Smooth muscle cell (in vitro differentiated cells): ENCODE measurements around the gene SMOC2. TPM values are rescaled to one million over a fixed set of nuclear protein-coding genes. Genes with fewer than 3 reads are reported as not detected.

Source experiments
- DNase-seq: peaks from one replicate; lab custom pipeline; 2025; ENCODE audit not compliant: unreplicated experiment; lab: John Stamatoyannopoulos, UW
- H2AFZ ChIP-seq: fragments of 200-600 bp; sonication (generic); 2 replicates; pipeline ENCODE4 v1.6.0; 2016; ENCODE audit warnings: antibody characterized with exemption, low read depth, mild to moderate bottlenecking
- H3F3A ChIP-seq: fragments of 200-600 bp; sonication (generic); 2 replicates; pipeline ENCODE4 v1.6.0; 2017; ENCODE audit warnings: antibody characterized with exemption, low read depth
- H3K27ac ChIP-seq: fragments of 200-600 bp; sonication (generic); 2 replicates; pipeline ENCODE4 v1.5.1; 2016; ENCODE audit warnings: low read depth, mild to moderate bottlenecking
- H3K27me3 ChIP-seq: fragments of 200-600 bp; sonication (generic); 2 replicates; pipeline ENCODE4 v1.6.1; 2016; ENCODE audit warnings: low read depth, mild to moderate bottlenecking
- H3K36me3 ChIP-seq: fragments of 200-600 bp; sonication (generic); 2 replicates; pipeline ENCODE4 v1.5.1; 2016; ENCODE audit warnings: low read depth
- H3K4me1 ChIP-seq: fragments of 200-600 bp; sonication (generic); 2 replicates; pipeline ENCODE4 v1.5.1; 2016; ENCODE audit warnings: low read depth
- H3K4me2 ChIP-seq: fragments of 200-600 bp; sonication (generic); 2 replicates; pipeline ENCODE4 v1.6.0; 2016; ENCODE audit warnings: mild to moderate bottlenecking
- H3K4me3 ChIP-seq: fragments of 200-600 bp; sonication (generic); 2 replicates; pipeline ENCODE4 v1.5.1; 2016; ENCODE audit warnings: mild to moderate bottlenecking
- H3K79me2 ChIP-seq: fragments of 200-600 bp; sonication (generic); 2 replicates; pipeline ENCODE4 v1.6.0; 2016; ENCODE audit warnings: low read depth, mild to moderate bottlenecking
- H3K9ac ChIP-seq: fragments of 200-600 bp; sonication (generic); 2 replicates; pipeline ENCODE4 v1.6.0; 2016; ENCODE audit warnings: low read depth
- H3K9me3 ChIP-seq: fragments of 200-600 bp; sonication (generic); replicated peaks from 2 replicates; pipeline ENCODE4 v1.5.1; 2016; ENCODE audit warnings: low read depth
- H4K20me1 ChIP-seq: fragments of 200-600 bp; sonication (generic); 2 replicates; pipeline ENCODE4 v1.6.0; 2016; ENCODE audit warnings: low read depth
- WGBS: methylation state at CpG from one replicate; pipeline ENCODE4 v1.1.7; 2016; ENCODE audit warnings: low lambda C conversion rate; 5-methylcytosine and 5-hydroxymethylcytosine counted together
- polyA plus RNA-seq: library from polyadenylated mRNA; unstranded; fragments of >200 nt; fragmentation: Nextera tagmentation; extraction: Ambion mirVana; gene quantifications from 2 replicates; pipeline ENCODE4 v1.2.1, GENCODE V29; 2016
- total RNA-seq: library from RNA; depleted of rRNA; stranded (reverse); fragments of >200 nt; gene quantifications from 2 replicates; pipeline ENCODE4 v1.2.3, GENCODE V29; 2014
- TF ChIP-seq, protein P1 (sequence below): fragments of 200-600 bp; sonication (generic); IDR thresholded peaks from 2 replicates; pipeline ENCODE4 v1.5.1; 2017; ENCODE audit warnings: borderline replicate concordance, mild to moderate bottlenecking, antibody characterized with exemption; ENCODE audit not compliant: insufficient read depth, poor library complexity, severe bottlenecking

The SMOC2 gene
- total and polyA plus RNA-seq, 2 experiments from 2014 or later: 0.63 to 1.2 TPM

DNA sequence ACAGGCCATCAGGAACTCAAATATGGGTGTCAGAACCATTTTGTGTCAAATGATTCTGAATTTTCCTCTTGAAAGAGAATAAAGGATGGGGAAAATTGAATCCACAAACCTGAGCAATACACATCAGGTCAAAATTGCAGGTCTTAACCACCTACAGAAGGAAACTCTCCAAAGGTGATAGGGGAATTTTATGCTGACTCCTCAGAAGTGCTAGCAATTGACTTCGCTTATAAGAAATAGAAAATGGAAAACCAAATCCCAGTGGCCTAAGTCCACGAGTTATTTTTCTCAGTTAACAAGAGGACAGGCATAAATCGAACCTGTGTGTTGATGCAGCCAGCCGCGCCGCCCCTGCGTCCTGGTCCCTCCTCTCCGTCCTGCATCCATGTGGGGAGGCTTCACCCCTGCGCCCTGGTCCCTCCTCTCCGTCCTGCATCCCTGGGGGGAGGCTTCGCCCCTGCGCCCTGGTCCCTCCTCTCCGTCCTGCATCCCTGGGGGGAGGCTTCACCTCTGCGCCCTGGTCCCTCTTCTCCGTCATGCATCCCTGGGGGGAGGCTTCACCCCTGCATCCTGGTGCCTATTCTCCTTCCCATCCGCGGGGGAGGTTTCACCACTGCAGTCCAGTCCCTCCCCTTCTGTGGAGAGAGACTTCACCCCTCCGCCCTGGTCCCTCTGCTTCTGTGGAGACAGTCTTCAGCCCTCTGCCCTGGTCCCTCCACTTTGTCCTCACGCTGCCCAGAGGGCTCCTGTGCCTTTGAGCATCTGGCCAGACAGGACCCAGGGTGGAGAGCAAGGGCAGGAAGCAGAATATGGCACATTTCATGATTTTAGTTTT, 230.3 kb downstream of the SMOC2 start:
- WGBS: 95% methylated on average over 17 of the region's 19 CpGs

DNA sequence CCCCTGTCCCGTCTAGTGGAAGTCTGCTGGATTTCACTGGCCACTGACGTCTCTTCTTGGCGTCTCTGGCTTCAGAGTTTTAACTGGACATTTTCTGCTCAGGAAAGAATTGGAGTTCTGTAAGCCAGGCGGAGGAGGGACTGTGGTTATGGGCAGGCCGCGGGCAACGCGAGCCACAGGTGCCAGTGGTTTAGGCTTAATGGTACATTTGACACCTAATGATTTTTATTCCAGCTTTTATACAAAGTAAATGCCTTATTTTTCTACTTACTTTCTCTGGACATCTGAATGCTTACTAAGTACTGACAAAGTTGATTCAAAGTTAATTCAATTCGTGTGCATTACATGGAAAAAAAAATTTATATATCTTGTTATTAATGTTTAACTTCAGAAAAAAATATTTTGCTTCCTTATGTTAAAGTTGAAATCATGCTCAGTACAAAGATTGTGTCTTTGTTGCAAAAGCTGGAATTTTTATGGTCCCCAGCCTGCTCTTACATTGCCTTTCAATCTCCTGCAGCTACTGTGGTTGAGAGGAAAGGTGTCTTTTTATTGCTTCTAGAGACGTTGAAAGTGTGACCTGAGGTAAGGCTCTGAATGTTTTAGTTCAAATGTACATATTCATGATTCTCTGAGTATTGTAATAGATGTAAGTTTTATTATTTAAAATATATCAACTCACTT, 231.0 kb downstream of the SMOC2 start:
- DNase-seq: no peak
- H3K9me3 ChIP-seq: no peaks in the 10 kb centered on the region
- no peak overlapping the region for H3K4me3 ChIP-seq
- no peaks in the 10 kb centered on the region for H3K4me1 ChIP-seq
- WGBS: 83% methylated on average over 10 of the region's 10 CpGs
- H3K4me2 ChIP-seq: no peak overlapping the region
- H3F3A ChIP-seq: no peaks in the 10 kb centered on the region
- no peaks in the 10 kb centered on the region for H3K36me3 ChIP-seq
- no peaks in the 10 kb centered on the region for H3K79me2 ChIP-seq
- no peak overlapping the region for H3K9ac ChIP-seq
- H3K27ac ChIP-seq: no peak overlapping the region
- no peaks in the 10 kb centered on the region for H3K27me3 ChIP-seq
- TF ChIP-seq, protein P1, sequence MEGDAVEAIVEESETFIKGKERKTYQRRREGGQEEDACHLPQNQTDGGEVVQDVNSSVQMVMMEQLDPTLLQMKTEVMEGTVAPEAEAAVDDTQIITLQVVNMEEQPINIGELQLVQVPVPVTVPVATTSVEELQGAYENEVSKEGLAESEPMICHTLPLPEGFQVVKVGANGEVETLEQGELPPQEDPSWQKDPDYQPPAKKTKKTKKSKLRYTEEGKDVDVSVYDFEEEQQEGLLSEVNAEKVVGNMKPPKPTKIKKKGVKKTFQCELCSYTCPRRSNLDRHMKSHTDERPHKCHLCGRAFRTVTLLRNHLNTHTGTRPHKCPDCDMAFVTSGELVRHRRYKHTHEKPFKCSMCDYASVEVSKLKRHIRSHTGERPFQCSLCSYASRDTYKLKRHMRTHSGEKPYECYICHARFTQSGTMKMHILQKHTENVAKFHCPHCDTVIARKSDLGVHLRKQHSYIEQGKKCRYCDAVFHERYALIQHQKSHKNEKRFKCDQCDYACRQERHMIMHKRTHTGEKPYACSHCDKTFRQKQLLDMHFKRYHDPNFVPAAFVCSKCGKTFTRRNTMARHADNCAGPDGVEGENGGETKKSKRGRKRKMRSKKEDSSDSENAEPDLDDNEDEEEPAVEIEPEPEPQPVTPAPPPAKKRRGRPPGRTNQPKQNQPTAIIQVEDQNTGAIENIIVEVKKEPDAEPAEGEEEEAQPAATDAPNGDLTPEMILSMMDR: no peak
- H4K20me1 ChIP-seq: no peaks in the 10 kb centered on the region
- H2AFZ ChIP-seq: no peak overlapping the region

More for the DNA sequence above, 230.3 kb downstream of the SMOC2 start:
- H3K79me2 ChIP-seq: no peaks in the 10 kb centered on the region
- no peak overlapping the region for H3K4me2 ChIP-seq
- no peaks in the 10 kb centered on the region for H3F3A ChIP-seq
- H3K9me3 ChIP-seq: no peaks in the 10 kb centered on the region
- no peak overlapping the region for H3K4me3 ChIP-seq
- no peaks in the 10 kb centered on the region for H4K20me1 ChIP-seq
- no peaks in the 10 kb centered on the region for H3K4me1 ChIP-seq
- no peak for DNase-seq
- TF ChIP-seq, protein P1: no peak
- no peaks in the 10 kb centered on the region for H3K27me3 ChIP-seq
- H3K27ac ChIP-seq: no peak overlapping the region
- H2AFZ ChIP-seq: no peak overlapping the region
- H3K9ac ChIP-seq: no peak overlapping the region
- no peaks in the 10 kb centered on the region for H3K36me3 ChIP-seq

DNA sequence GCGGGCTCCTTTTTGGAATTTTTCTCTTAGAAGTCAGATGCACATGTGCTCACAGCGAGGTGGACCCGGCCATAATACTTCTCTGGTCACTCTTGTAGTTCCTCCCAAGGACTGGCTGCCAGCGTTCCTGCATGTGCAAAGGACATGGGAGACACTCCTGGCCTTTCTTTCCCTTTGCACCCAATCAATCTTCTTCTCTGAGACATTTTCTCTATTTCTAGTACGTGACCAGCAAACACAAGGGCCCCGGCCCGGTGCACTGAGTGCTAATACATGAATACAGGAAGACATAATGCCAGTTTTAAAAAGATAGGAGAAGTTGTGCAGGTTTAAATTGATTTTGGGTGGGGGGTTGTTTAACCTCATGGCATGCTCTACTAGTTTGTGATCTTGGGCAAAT, 233.6 kb downstream of the SMOC2 start:
- no peaks in the 10 kb centered on the region for H3F3A ChIP-seq
- no peaks in the 10 kb centered on the region for H3K36me3 ChIP-seq
- no peak overlapping the region for H3K4me3 ChIP-seq
- TF ChIP-seq, protein P1: no peak
- H2AFZ ChIP-seq: no peak overlapping the region
- H3K27me3 ChIP-seq: no peaks in the 10 kb centered on the region
- no peaks in the 10 kb centered on the region for H3K79me2 ChIP-seq
- no peaks in the 10 kb centered on the region for H3K4me1 ChIP-seq
- DNase-seq: no peak
- no peaks in the 10 kb centered on the region for H4K20me1 ChIP-seq
- no peak overlapping the region for H3K9ac ChIP-seq
- no peak overlapping the region for H3K4me2 ChIP-seq
- no peaks in the 10 kb centered on the region for H3K9me3 ChIP-seq
- 96% methylated on average over 7 of the region's 7 CpGs for WGBS
- H3K27ac ChIP-seq: no peak overlapping the region
